GM12878 (cell line): ENCODE results near the gene SMG9. TPM values are rescaled to one million over a fixed set of nuclear protein-coding genes. Genes with fewer than 3 reads are reported as not detected.

ENCODE experiments used
- BCL11A ChIP-seq: IDR thresholded peaks from 2 replicates; pipeline ENCODE4 v1.6.1; 2011; ENCODE audit warnings: low read depth, low read length
- BHLHE40 ChIP-seq, 2 experiments: fragments of 450-650 bp in 1 of 2; IDR thresholded peaks; 2 replicates each; pipeline ENCODE4 v1.6.1; 2011 to 2017; ENCODE audit warnings: low read depth in 2 of 2, borderline replicate concordance in 1 of 2, improper control_type of control experiment in 1 of 2, low read length in 1 of 2, mild to moderate bottlenecking in 1 of 2
- CBX3 ChIP-seq: fragments of 200-600 bp; sonication (generic); IDR thresholded peaks from 2 replicates; pipeline ENCODE4 v1.6.1; 2016; ENCODE audit warnings: low read depth, borderline replicate concordance
- CBX5 ChIP-seq: sonication (generic); IDR thresholded peaks from 2 replicates; pipeline ENCODE4 v1.6.1; 2016; ENCODE audit warnings: low read depth, moderate library complexity, mild to moderate bottlenecking, inconsistent platforms
- FOS ChIP-seq: IDR thresholded peaks from 3 replicates; pipeline ENCODE4 v1.6.1; 2011; ENCODE audit warnings: borderline replicate concordance; ENCODE audit not compliant: insufficient read length; ENCODE audit errors: extremely low read depth
- LARP7 ChIP-seq: fragments of 450-650 bp; IDR thresholded peaks from 2 replicates; pipeline ENCODE4 v1.6.1; 2017; ENCODE audit warnings: mild to moderate bottlenecking
- MEF2B ChIP-seq: fragments of 450-650 bp; IDR thresholded peaks from 2 replicates; pipeline ENCODE4 v1.6.1; 2018; ENCODE audit warnings: mild to moderate bottlenecking, moderate library complexity; ENCODE audit not compliant: partially characterized antibody, poor library complexity, severe bottlenecking
- MYB ChIP-seq: fragments of 150-350 bp; IDR thresholded peaks from 2 replicates; pipeline ENCODE4 v1.6.1; 2014; ENCODE audit warnings: mild to moderate bottlenecking, low read depth, low read length, borderline replicate concordance
- NKRF ChIP-seq: fragments of 450-650 bp; conservative IDR thresholded peaks from 2 replicates; pipeline ENCODE4 v1.6.1; 2017; ENCODE audit warnings: mild to moderate bottlenecking, moderate library complexity
- NR2C1 ChIP-seq: fragments of 450-650 bp; IDR thresholded peaks from 2 replicates; pipeline ENCODE4 v1.6.1; 2017; ENCODE audit warnings: antibody characterized with exemption, mild to moderate bottlenecking, moderate library complexity
- PML ChIP-seq: IDR thresholded peaks from 2 replicates; pipeline ENCODE4 v1.6.1; 2012; ENCODE audit warnings: low read length, inconsistent platforms
- RAD51 ChIP-seq: fragments of 450-650 bp; IDR thresholded peaks from 2 replicates; pipeline ENCODE4 v1.6.1; 2016; ENCODE audit warnings: moderate library complexity, mild to moderate bottlenecking, inconsistent platforms
- RBBP5 ChIP-seq: fragments of 200-600 bp; sonication (generic); conservative IDR thresholded peaks from 2 replicates; pipeline ENCODE4 v1.6.1; 2016
- SPI1 ChIP-seq: IDR thresholded peaks from 2 replicates; pipeline ENCODE4 v1.6.1; 2011; ENCODE audit warnings: low read depth, mild to moderate bottlenecking, low read length, moderate library complexity, borderline replicate concordance; ENCODE audit not compliant: insufficient read depth
- SRF ChIP-seq, 2 experiments: IDR thresholded peaks; 2 replicates each; pipeline ENCODE4 v1.6.1; 2011; ENCODE audit warnings: low read depth in 2 of 2, low read length in 2 of 2, mild to moderate bottlenecking in 1 of 2, moderate library complexity in 1 of 2
- STAT1 ChIP-seq: fragments of 450-650 bp; conservative IDR thresholded peaks from 2 replicates; pipeline ENCODE4 v1.6.1; 2014; ENCODE audit warnings: antibody characterized with exemption, mild to moderate bottlenecking
- TBL1XR1 ChIP-seq: IDR thresholded peaks from 2 replicates; pipeline ENCODE4 v1.6.1; 2012; ENCODE audit warnings: low read depth, low read length, improper control_type of control experiment
- ZNF217 ChIP-seq: fragments of 450-650 bp; IDR thresholded peaks from 2 replicates; pipeline ENCODE4 v1.6.1; 2017; ENCODE audit warnings: antibody characterized with exemption, mild to moderate bottlenecking
- ZNF24 ChIP-seq: fragments of 450-650 bp; IDR thresholded peaks from 2 replicates; pipeline ENCODE4 v1.6.1; 2017; ENCODE audit warnings: antibody characterized with exemption, mild to moderate bottlenecking
- ZNF622 ChIP-seq: fragments of 450-650 bp; IDR thresholded peaks from 2 replicates; pipeline ENCODE4 v1.6.1; 2017; ENCODE audit warnings: mild to moderate bottlenecking, inconsistent platforms
- polyA plus RNA-seq, 11 experiments: library from polyadenylated mRNA; depleted of rRNA in 4 of 11; unstranded in 6 of 11; stranded (reverse) in 5 of 11; fragments of >200 nt; fragmentation: Nextera tagmentation in 4 of 11; fragmentation: Illumina TruSeq in 1 of 11; extraction: Ambion mirVana in 4 of 11; extraction: Trizol in 1 of 11; gene quantifications; 1 replicate in 1 of 11; 2 replicates in 10 of 11; pipeline versions ENCODE4 v1.2.1 to v1.2.3, GENCODE V29; 2011 to 2016; ENCODE audit warnings: inconsistent platforms in 2 of 11, missing spikeins in 2 of 11, low read depth in 1 of 11
- total RNA-seq, 4 experiments: library from RNA; depleted of rRNA in 3 of 4; stranded (reverse); fragments of >200 nt in 3 of 4; fragmentation: Illumina TruSeq in 1 of 4; extraction: Trizol in 1 of 4; gene quantifications; 2 replicates each; pipeline versions ENCODE4 v1.2.1 to v1.2.3, GENCODE V29; 2013 to 2021
- TF ChIP-seq, protein P1 (sequence below): fragments of 450-650 bp; IDR thresholded peaks from 2 replicates; pipeline ENCODE4 v1.6.1; 2016; ENCODE audit warnings: mild to moderate bottlenecking, moderate library complexity, borderline replicate concordance
- TF ChIP-seq, protein P2 (sequence below): fragments of 150-350 bp; IDR thresholded peaks from 2 replicates; pipeline ENCODE4 v1.6.1; 2014; ENCODE audit warnings: mild to moderate bottlenecking, low read depth, low read length

Gene SMG9
- total and polyA plus RNA-seq, 10 of the 15 experiments (the other 5 are each of a cell fraction or from before 2014, with no cell fraction given): 0.69 to 52.2 (median 28.1) TPM

DNA sequence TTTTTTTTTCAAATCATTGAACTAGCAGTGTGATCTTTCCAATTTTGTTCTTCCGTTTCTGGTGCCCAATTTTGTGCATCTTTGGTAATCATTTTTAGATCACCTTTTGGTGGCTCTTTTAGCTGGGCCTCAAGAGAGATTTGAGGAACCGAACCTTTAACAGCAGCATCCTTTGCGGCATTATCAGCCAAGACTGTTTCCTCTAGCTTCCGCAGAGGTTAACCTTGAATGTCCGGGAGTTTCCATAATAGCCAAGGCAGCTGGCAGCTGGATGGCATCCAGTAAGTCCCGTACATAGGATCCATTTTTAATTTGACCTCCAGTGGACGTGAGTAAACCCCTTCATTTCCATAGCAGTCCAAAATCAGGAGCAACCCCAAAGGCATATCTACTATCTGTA is 29.3 kb downstream of the SMG9 start (continued):
- TF ChIP-seq, protein P1, sequence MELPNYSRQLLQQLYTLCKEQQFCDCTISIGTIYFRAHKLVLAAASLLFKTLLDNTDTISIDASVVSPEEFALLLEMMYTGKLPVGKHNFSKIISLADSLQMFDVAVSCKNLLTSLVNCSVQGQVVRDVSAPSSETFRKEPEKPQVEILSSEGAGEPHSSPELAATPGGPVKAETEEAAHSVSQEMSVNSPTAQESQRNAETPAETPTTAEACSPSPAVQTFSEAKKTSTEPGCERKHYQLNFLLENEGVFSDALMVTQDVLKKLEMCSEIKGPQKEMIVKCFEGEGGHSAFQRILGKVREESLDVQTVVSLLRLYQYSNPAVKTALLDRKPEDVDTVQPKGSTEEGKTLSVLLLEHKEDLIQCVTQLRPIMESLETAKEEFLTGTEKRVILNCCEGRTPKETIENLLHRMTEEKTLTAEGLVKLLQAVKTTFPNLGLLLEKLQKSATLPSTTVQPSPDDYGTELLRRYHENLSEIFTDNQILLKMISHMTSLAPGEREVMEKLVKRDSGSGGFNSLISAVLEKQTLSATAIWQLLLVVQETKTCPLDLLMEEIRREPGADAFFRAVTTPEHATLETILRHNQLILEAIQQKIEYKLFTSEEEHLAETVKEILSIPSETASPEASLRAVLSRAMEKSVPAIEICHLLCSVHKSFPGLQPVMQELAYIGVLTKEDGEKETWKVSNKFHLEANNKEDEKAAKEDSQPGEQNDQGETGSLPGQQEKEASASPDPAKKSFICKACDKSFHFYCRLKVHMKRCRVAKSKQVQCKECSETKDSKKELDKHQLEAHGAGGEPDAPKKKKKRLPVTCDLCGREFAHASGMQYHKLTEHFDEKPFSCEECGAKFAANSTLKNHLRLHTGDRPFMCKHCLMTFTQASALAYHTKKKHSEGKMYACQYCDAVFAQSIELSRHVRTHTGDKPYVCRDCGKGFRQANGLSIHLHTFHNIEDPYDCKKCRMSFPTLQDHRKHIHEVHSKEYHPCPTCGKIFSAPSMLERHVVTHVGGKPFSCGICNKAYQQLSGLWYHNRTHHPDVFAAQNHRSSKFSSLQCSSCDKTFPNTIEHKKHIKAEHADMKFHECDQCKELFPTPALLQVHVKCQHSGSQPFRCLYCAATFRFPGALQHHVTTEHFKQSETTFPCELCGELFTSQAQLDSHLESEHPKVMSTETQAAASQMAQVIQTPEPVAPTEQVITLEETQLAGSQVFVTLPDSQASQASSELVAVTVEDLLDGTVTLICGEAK: no peak
- TF ChIP-seq MYB (no peak), CBX5 (no peak), MEF2B (no peak), BCL11A (peak; percentile 39; the same call in 1 of the 2 replicates), CBX3 (no peak), FOS (no peak), STAT1 (no peak), ZNF217 (no peak), PML (peak; percentile 43; the same call in 1 of the 2 replicates), BHLHE40 (IDR thresholded peaks at IDR 0.05; ENCODE audit: borderline replicate concordance in 1 of 2, low read depth in 2 of 2, low read length in 1 of 2) (0 out of 4 replicates have a peak, but pooled peaks of 1 of the 2 experiments have one; percentile 14), ZNF24 (no peak), NKRF (no peak), TBL1XR1 (no peak), LARP7 (no peak), RBBP5 (no peak), RAD51 (no peak), NR2C1 (no peak), SPI1 (peak; percentile 79; the same call in 1 of the 2 replicates), SRF (IDR thresholded peaks at IDR 0.05; ENCODE audit: low read depth in 2 of 2, low read length in 2 of 2) (peak in 1 of 2 experiments; percentile 61; a peak in 1 of 4 replicates), ZNF622 (no peak)
- TF ChIP-seq, protein P2, sequence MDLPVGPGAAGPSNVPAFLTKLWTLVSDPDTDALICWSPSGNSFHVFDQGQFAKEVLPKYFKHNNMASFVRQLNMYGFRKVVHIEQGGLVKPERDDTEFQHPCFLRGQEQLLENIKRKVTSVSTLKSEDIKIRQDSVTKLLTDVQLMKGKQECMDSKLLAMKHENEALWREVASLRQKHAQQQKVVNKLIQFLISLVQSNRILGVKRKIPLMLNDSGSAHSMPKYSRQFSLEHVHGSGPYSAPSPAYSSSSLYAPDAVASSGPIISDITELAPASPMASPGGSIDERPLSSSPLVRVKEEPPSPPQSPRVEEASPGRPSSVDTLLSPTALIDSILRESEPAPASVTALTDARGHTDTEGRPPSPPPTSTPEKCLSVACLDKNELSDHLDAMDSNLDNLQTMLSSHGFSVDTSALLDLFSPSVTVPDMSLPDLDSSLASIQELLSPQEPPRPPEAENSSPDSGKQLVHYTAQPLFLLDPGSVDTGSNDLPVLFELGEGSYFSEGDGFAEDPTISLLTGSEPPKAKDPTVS: no peak
